Activated CD8-positive, alpha-beta memory T cell treated with anti-CD3 and anti-CD28 coated beads for 24 hours (primary cell): ENCODE results near the gene EBF3.

ENCODE experiments used
- DNase-seq: peaks from one replicate; pipeline ENCODE4 v3.0.0-alpha.2; 2020

The EBF3 gene

DNA sequence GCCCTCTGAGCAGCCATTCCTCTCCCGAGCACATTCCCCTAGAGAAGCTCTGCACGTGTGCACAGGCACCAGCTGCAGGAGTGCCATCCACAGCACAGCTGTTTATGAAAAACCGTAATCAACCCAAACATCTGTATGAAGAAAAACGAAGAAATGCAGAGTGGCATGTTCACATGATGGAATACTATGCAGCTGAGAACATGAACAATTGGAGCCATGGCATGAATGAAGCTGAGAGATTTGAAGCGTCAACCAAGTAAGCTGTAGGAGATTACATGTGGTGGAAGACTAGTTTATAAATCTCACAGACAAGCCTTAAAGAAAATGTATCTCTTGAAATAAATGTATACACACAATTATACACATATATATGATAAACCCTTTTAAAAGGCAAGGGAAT is 176.5 kb downstream of the EBF3 start:
- no peak for DNase-seq

DNA sequence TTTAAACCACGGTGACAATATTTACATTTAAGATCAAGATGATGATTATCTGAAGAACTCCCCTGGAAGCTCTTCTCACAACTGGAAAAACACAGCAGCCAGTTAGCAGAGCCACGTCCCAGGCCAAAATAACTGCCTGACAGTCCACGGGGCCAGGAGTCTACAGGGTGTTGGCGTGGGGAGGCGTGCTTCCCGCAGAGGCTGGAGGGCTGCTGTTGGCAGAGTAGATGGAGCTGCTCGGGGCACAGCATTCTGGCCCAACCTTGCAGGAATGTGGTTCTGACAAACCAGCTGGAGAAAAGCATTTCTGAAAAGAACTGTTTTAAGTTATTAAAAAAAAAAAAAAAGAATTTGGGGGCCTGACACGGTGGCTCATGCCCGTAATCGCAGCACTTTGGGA is 177.9 kb downstream of the EBF3 start:
- DNase-seq, result no peak

DNA sequence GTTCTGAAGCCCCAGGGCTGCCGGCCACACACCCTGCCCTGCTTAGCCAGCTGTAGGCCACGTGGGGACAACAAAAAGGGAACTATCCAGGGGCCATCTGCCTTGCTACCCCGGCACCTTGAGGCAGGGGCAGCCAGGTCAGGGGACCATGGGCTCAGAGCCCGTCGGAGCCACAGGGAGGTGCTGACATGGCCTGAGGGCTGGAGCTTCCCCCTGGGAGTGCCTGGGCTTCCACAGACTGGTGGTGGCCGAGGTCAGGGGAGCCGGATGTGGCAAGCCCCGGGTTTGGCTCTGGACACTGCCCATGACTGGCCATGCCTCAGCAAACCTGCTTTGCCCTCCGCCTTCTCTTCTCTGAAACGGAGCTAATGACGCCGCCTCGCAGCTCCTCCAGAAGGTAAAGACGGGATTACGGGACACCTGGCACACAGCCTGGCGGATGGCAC is 178.5 kb downstream of the EBF3 start:
- no peak for DNase-seq
